Coronary artery (tissue), 2 donors: ENCODE results near the gene C3orf80.
"Not testable (repeated sequence)": the region's sequence is repeated elsewhere in the genome, so short reads cannot be mapped to it uniquely, and the experiment has no call there.

ENCODE experiments used
- DNase-seq: peaks from one replicate; pipeline ENCODE4 v3.0.0-alpha.2; 2017; ENCODE audit warnings: low spot score
- H3K27ac ChIP-seq, 2 donors: fragments of 200-600 bp; sonication (generic); one replicate each; pipeline ENCODE4 v1.5.1; 2016 to 2019
- H3K4me3 ChIP-seq: fragments of 200-600 bp; sonication (generic); 2 replicates; pipeline ENCODE4 v1.5.1; 2016; ENCODE audit warnings: mild to moderate bottlenecking, moderate library complexity
- CTCF ChIP-seq: fragments of 200-600 bp; sonication (generic); IDR thresholded peaks from one replicate; pipeline ENCODE4 v1.5.1; 2019; ENCODE audit warnings: antibody characterized with exemption

Gene C3orf80

GRCh38 chr3:160196511-160197104 lies 28.6 kb upstream of the C3orf80 start:
- DNase-seq: peak; percentile 79
- TF ChIP-seq CTCF: no peak
- Histone ChIP-seq H3K4me3 (peak overlapping the region; percentile 1), H3K27ac (no peak overlapping the region)

- no peak for TF ChIP-seq CTCF
- Histone ChIP-seq H3K4me3 (no peak overlapping the region), H3K27ac (no peak overlapping the region)
- DNase-seq: no peak
Measured at GRCh38 chr3:160199108-160199507, 26.1 kb upstream of the C3orf80 start.

- DNase-seq: no peak
- no peak for TF ChIP-seq CTCF
- no peak overlapping the region for H3K27ac ChIP-seq
- no peak overlapping the region for H3K4me3 ChIP-seq
Measured at GRCh38 chr3:160200353-160200752, 24.9 kb upstream of the C3orf80 start.

- DNase-seq, H3K27ac ChIP-seq, H3K4me3 ChIP-seq: not testable (repeated sequence)
Measured at GRCh38 chr3:160204396-160205011, 20.7 kb upstream of the C3orf80 start.

- Histone ChIP-seq H3K27ac (no peak overlapping the region), H3K4me3 (no peak overlapping the region)
- no peak for TF ChIP-seq CTCF
- no peak for DNase-seq
Measured at GRCh38 chr3:160205606-160206005, 19.6 kb upstream of the C3orf80 start.

- TF ChIP-seq CTCF: no peak
Measured at GRCh38 chr3:160210341-160210740, 14.9 kb upstream of the C3orf80 start.

GRCh38 chr3:160210799-160211221 lies 14.4 kb upstream of the C3orf80 start:
- H3K4me3 ChIP-seq: no peak overlapping the region
- no peak for DNase-seq
- no peak for TF ChIP-seq CTCF
- H3K27ac ChIP-seq: no peak overlapping the region

More at GRCh38 chr3:160210341-160210740, 14.9 kb upstream of the C3orf80 start:
- H3K27ac ChIP-seq: no peak overlapping the region
- no peak for DNase-seq
- H3K4me3 ChIP-seq: no peak overlapping the region
